Liver (tissue), 9 donors: ENCODE results near the gene GREB1. TPM values are rescaled to one million over a fixed set of nuclear protein-coding genes. Genes with fewer than 3 reads are reported as not detected.

Source experiments
- DNase-seq: peaks from one replicate; pipeline ENCODE4 v3.0.0-alpha.2; 2017; ENCODE audit warnings: low spot score
- H3K27ac ChIP-seq, 2 donors: one replicate each; pipeline ENCODE4 v1.7.0; 2013; ENCODE audit warnings: inconsistent platforms in 2 of 2, low read length in 2 of 2, control low read depth in 1 of 2, low read depth in 1 of 2, mild to moderate bottlenecking in 1 of 2
- H3K27me3 ChIP-seq, 4 donors: one replicate each; pipeline versions ENCODE4 v1.6.1 to v1.7.0; 2013; ENCODE audit warnings: low read length in 3 of 4, inconsistent platforms in 1 of 4, mild to moderate bottlenecking in 1 of 4, moderate library complexity in 1 of 4; ENCODE audit not compliant: control insufficient read depth in 4 of 4, insufficient read depth in 4 of 4
- H3K36me3 ChIP-seq, 4 donors: one replicate each; pipeline versions ENCODE4 v1.6.1 to v1.7.0; 2013; ENCODE audit warnings: low read length in 3 of 4, mild to moderate bottlenecking in 3 of 4, low read depth in 1 of 4, moderate library complexity in 1 of 4; ENCODE audit not compliant: control insufficient read depth in 4 of 4, insufficient read depth in 3 of 4
- H3K4me1 ChIP-seq, 4 donors: one replicate each; pipeline versions ENCODE4 v1.6.1 to v1.7.0; 2013; ENCODE audit warnings: low read length in 3 of 4, mild to moderate bottlenecking in 3 of 4, moderate library complexity in 1 of 4; ENCODE audit not compliant: control insufficient read depth in 4 of 4, insufficient read depth in 4 of 4
- H3K4me3 ChIP-seq, 3 donors: one replicate each; pipeline versions ENCODE4 v1.6.1 to v1.7.0; 2013; ENCODE audit warnings: low read length in 3 of 3, control low read depth in 1 of 3, low read depth in 1 of 3, mild to moderate bottlenecking in 1 of 3
- H3K9ac ChIP-seq, 2 donors: one replicate each; pipeline ENCODE4 v1.7.0; 2013; ENCODE audit warnings: low read length in 2 of 2, mild to moderate bottlenecking in 2 of 2, moderate library complexity in 2 of 2, control low read depth in 1 of 2, low read depth in 1 of 2
- H3K9me3 ChIP-seq, 4 donors: one replicate each; pipeline versions ENCODE4 v1.6.1 to v1.7.0; 2013; ENCODE audit warnings: low read length in 3 of 4; ENCODE audit not compliant: control insufficient read depth in 4 of 4
- EGR1 ChIP-seq, 2 donors: IDR thresholded peaks; 2 replicates each; pipeline ENCODE4 v1.6.1; 2016 to 2018; ENCODE audit warnings: antibody characterized with exemption in 2 of 2, low read depth in 2 of 2
- FOXA1 ChIP-seq: IDR thresholded peaks from 2 replicates; pipeline ENCODE4 v1.6.1; 2016; ENCODE audit warnings: antibody characterized with exemption
- FOXA2 ChIP-seq: IDR thresholded peaks from 2 replicates; pipeline ENCODE4 v1.6.1; 2016; ENCODE audit warnings: antibody characterized with exemption
- GABPA ChIP-seq, 2 donors: IDR thresholded peaks in 1 of 2; conservative IDR thresholded peaks in 1 of 2; 2 replicates each; pipeline ENCODE4 v1.6.1; 2016; ENCODE audit warnings: antibody characterized with exemption in 2 of 2, mild to moderate bottlenecking in 1 of 2, moderate library complexity in 1 of 2
- HNF4A ChIP-seq, 2 donors: conservative IDR thresholded peaks; 2 replicates each; pipeline ENCODE4 v1.6.1; 2016; ENCODE audit warnings: antibody characterized with exemption in 2 of 2, mild to moderate bottlenecking in 2 of 2
- HNF4G ChIP-seq: IDR thresholded peaks from 2 replicates; pipeline ENCODE4 v1.6.1; 2016; ENCODE audit warnings: antibody characterized with exemption
- JUND ChIP-seq, 2 donors: IDR thresholded peaks; 2 replicates each; pipeline ENCODE4 v1.6.1; 2016; ENCODE audit warnings: antibody characterized with exemption in 2 of 2
- NR2F2 ChIP-seq: IDR thresholded peaks from 2 replicates; pipeline ENCODE4 v1.6.1; 2016; ENCODE audit warnings: antibody characterized with exemption
- RAD21 ChIP-seq, 2 donors: IDR thresholded peaks; 2 replicates each; pipeline ENCODE4 v1.6.1; 2016; ENCODE audit warnings: antibody characterized with exemption in 2 of 2, mild to moderate bottlenecking in 2 of 2
- RXRA ChIP-seq, 2 donors: IDR thresholded peaks; 2 replicates each; pipeline ENCODE4 v1.6.1; 2017 to 2018; ENCODE audit warnings: antibody characterized with exemption in 2 of 2, mild to moderate bottlenecking in 1 of 2
- SP1 ChIP-seq: IDR thresholded peaks from 2 replicates; pipeline ENCODE4 v1.6.1; 2018; ENCODE audit warnings: antibody characterized with exemption, mild to moderate bottlenecking
- TAF1 ChIP-seq: conservative IDR thresholded peaks from 2 replicates; pipeline ENCODE4 v1.6.1; 2016; ENCODE audit warnings: antibody characterized with exemption, mild to moderate bottlenecking
- YY1 ChIP-seq: IDR thresholded peaks from 2 replicates; pipeline ENCODE4 v1.6.1; 2016; ENCODE audit warnings: antibody characterized with exemption, mild to moderate bottlenecking
- WGBS: extraction: QIAGEN DNeasy Blood & Tissue Kit; methylation state at CpG from one replicate; pipeline ENCODE4 v1.1.7; 2013; 5-methylcytosine and 5-hydroxymethylcytosine counted together
- polyA plus RNA-seq, 2 donors: library from polyadenylated mRNA; stranded (reverse) in 1 of 2; unstranded in 1 of 2; fragments of 200-250 nt in 1 of 2; fragments of >200 nt in 1 of 2; fragmentation: Nextera tagmentation in 1 of 2; extraction: Ambion mirVana in 1 of 2; gene quantifications; one replicate each; pipeline versions ENCODE4 v1.2.1 to v1.2.3, GENCODE V29; 2013 to 2015
- total RNA-seq, 2 donors: library from RNA; depleted of rRNA; stranded (reverse); fragments of >200 nt; gene quantifications; one replicate each; pipeline ENCODE4 v1.2.3, GENCODE V29; 2014
- TF ChIP-seq, protein P1 (sequence below): IDR thresholded peaks from 2 replicates; pipeline ENCODE4 v1.6.1; 2016; ENCODE audit warnings: antibody characterized with exemption
- TF ChIP-seq, protein P2 (sequence below): IDR thresholded peaks from 2 replicates; pipeline ENCODE4 v1.6.1; 2016; ENCODE audit warnings: antibody characterized with exemption, mild to moderate bottlenecking
- TF ChIP-seq, protein P3 (sequence below): IDR thresholded peaks from 2 replicates; pipeline ENCODE4 v1.6.1; 2016; ENCODE audit warnings: antibody characterized with exemption
- TF ChIP-seq, protein P4 (sequence below): fragments of 150-350 bp; IDR thresholded peaks from 2 replicates; pipeline ENCODE4 v1.5.1; 2017; ENCODE audit warnings: improper control_type of control experiment, low read depth, low read length; ENCODE audit not compliant: missing input control
- TF ChIP-seq, protein P5 (sequence below): IDR thresholded peaks from 2 replicates; pipeline ENCODE4 v1.6.1; 2016; ENCODE audit warnings: antibody characterized with exemption
- donor health status: healthy.
- donor health status: healthy.
- donor health status: healthy.
- donor health status: healthy.
- donor health status: healthy.

Gene GREB1
- total and polyA plus RNA-seq, 4 donors: 1.0 to 6.3 (median 3.6) TPM

DNA sequence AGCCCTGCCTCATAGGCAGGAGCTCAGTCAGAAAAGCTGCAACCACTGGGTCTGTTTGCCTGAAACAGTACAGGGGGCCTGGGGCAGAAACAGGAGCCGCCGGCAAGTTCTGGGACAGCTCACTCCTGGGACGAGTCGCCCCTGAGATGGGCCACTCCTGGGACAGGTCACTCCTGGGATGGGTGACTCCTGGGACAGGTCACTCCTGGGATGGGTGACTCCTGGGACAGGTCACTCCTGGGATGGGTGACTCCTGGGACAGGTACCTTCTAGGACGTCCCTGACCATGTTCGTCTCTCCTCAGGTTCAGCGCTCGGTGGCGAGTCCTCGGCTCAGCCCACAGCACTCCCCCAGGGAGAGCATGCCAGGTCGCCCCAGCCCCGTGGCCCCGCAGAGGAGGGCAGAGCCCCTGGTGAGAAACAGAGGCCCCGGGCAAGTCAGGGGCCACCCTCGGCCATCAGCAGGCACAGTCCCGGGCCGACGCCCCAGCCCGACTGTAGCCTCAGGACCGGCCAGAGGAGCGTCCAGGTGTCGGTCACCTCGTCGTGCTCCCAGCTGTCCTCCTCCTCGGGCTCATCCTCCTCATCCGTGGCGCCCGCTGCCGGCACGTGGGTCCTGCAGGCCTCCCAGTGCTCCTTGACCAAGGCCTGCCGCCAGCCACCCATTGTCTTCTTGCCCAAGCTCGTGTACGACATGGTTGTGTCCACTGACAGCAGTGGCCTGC, 84.3 kb downstream of the GREB1 start:
- peaks cover 0 to 11% (median under 1%) of the 10 kb centered on the region in 4 donors for H3K36me3 ChIP-seq
- no peaks in the 10 kb centered on the region for H3K9me3 ChIP-seq
- no peak overlapping the region for H3K9ac ChIP-seq
- no peak overlapping the region for H3K4me3 ChIP-seq
- TF ChIP-seq, protein P1, sequence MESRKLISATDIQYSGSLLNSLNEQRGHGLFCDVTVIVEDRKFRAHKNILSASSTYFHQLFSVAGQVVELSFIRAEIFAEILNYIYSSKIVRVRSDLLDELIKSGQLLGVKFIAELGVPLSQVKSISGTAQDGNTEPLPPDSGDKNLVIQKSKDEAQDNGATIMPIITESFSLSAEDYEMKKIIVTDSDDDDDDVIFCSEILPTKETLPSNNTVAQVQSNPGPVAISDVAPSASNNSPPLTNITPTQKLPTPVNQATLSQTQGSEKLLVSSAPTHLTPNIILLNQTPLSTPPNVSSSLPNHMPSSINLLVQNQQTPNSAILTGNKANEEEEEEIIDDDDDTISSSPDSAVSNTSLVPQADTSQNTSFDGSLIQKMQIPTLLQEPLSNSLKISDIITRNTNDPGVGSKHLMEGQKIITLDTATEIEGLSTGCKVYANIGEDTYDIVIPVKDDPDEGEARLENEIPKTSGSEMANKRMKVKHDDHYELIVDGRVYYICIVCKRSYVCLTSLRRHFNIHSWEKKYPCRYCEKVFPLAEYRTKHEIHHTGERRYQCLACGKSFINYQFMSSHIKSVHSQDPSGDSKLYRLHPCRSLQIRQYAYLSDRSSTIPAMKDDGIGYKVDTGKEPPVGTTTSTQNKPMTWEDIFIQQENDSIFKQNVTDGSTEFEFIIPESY: no peak
- TF ChIP-seq, protein P2, sequence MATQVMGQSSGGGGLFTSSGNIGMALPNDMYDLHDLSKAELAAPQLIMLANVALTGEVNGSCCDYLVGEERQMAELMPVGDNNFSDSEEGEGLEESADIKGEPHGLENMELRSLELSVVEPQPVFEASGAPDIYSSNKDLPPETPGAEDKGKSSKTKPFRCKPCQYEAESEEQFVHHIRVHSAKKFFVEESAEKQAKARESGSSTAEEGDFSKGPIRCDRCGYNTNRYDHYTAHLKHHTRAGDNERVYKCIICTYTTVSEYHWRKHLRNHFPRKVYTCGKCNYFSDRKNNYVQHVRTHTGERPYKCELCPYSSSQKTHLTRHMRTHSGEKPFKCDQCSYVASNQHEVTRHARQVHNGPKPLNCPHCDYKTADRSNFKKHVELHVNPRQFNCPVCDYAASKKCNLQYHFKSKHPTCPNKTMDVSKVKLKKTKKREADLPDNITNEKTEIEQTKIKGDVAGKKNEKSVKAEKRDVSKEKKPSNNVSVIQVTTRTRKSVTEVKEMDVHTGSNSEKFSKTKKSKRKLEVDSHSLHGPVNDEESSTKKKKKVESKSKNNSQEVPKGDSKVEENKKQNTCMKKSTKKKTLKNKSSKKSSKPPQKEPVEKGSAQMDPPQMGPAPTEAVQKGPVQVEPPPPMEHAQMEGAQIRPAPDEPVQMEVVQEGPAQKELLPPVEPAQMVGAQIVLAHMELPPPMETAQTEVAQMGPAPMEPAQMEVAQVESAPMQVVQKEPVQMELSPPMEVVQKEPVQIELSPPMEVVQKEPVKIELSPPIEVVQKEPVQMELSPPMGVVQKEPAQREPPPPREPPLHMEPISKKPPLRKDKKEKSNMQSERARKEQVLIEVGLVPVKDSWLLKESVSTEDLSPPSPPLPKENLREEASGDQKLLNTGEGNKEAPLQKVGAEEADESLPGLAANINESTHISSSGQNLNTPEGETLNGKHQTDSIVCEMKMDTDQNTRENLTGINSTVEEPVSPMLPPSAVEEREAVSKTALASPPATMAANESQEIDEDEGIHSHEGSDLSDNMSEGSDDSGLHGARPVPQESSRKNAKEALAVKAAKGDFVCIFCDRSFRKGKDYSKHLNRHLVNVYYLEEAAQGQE: no peak
- no peak for TF ChIP-seq YY1
- TF ChIP-seq GABPA (IDR thresholded peaks at IDR 0.05 in 1 of 2, conservative IDR thresholded peaks at IDR 0.05 in 1 of 2): no peak
- TF ChIP-seq NR2F2: no peak
- no peak for TF ChIP-seq FOXA2
- TF ChIP-seq TAF1: no peak
- no peak for TF ChIP-seq EGR1 (IDR thresholded peaks at IDR 0.05; ENCODE audit: low read depth in 2 of 2)
- TF ChIP-seq, protein P3, sequence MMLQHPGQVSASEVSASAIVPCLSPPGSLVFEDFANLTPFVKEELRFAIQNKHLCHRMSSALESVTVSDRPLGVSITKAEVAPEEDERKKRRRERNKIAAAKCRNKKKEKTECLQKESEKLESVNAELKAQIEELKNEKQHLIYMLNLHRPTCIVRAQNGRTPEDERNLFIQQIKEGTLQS: no peak
- TF ChIP-seq RAD21 (IDR thresholded peaks at IDR 0.05): no peak
- TF ChIP-seq JUND (IDR thresholded peaks at IDR 0.05): no peak
- TF ChIP-seq HNF4G: no peak
- TF ChIP-seq FOXA1: no peak
- TF ChIP-seq, protein P4, sequence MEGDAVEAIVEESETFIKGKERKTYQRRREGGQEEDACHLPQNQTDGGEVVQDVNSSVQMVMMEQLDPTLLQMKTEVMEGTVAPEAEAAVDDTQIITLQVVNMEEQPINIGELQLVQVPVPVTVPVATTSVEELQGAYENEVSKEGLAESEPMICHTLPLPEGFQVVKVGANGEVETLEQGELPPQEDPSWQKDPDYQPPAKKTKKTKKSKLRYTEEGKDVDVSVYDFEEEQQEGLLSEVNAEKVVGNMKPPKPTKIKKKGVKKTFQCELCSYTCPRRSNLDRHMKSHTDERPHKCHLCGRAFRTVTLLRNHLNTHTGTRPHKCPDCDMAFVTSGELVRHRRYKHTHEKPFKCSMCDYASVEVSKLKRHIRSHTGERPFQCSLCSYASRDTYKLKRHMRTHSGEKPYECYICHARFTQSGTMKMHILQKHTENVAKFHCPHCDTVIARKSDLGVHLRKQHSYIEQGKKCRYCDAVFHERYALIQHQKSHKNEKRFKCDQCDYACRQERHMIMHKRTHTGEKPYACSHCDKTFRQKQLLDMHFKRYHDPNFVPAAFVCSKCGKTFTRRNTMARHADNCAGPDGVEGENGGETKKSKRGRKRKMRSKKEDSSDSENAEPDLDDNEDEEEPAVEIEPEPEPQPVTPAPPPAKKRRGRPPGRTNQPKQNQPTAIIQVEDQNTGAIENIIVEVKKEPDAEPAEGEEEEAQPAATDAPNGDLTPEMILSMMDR: no peak
- TF ChIP-seq, protein P5, sequence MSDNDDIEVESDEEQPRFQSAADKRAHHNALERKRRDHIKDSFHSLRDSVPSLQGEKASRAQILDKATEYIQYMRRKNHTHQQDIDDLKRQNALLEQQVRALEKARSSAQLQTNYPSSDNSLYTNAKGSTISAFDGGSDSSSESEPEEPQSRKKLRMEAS: no peak
- no peak for TF ChIP-seq SP1
- no peak for TF ChIP-seq HNF4A (conservative IDR thresholded peaks at IDR 0.05)
- no peak for TF ChIP-seq RXRA (IDR thresholded peaks at IDR 0.05)
- H3K27ac ChIP-seq: no peak overlapping the region
- no peaks in the 10 kb centered on the region for H3K27me3 ChIP-seq
- no peaks in the 10 kb centered on the region for H3K4me1 ChIP-seq
- no peak for DNase-seq
- WGBS: 98% methylated on average over 33 of the region's 33 CpGs
